Naive thymus-derived CD8-positive, alpha-beta T cell (primary cell): ENCODE data around the gene ZNF346. TPM values are rescaled to one million over a fixed set of nuclear protein-coding genes. Genes with fewer than 3 reads are reported as not detected.
A peak's percentile ranks its signal among the peaks of the same experiment; 100 is the strongest.
"Not testable (repeated sequence)": the region's sequence is repeated elsewhere in the genome, so short reads cannot be mapped to it uniquely, and the experiment has no call there.

Experiments
- ATAC-seq, 2 donors: fragments of 150-1000 bp; cut with Tn5 transposase in 1 of 2; sonication (Bioruptor Pico), chemical (Tn5 transposase) in 1 of 2; 1 replicate in 1 of 2; 2 replicates in 1 of 2; pipeline ENCODE4 v1.10.0; 2021; ENCODE audit warnings: mild to moderate bottlenecking in 2 of 2, moderate library complexity in 2 of 2
- POLR2A ChIA-PET: fragments of 350-600 bp; sonication (Branson Sonifier 250); formaldehyde crosslinking; loops from one replicate; lab custom pipeline; 2021; ENCODE audit warnings: antibody characterized with exemption; lab: Charles Lee
- DNase-seq, 10 donors: peaks; one replicate each; pipeline versions ENCODE4 v3.0.0 to v3.0.0-alpha.2; 2020 to 2022
- H3K27ac Mint-ChIP-seq, 10 donors: one replicate each; pipeline ENCODE4 v1.8.0; 2020 to 2022; ENCODE audit warnings: mild to moderate bottlenecking in 10 of 10, mixed read lengths in 10 of 10, moderate library complexity in 4 of 10, inconsistent platforms in 1 of 10
- H3K27me3 Mint-ChIP-seq, 5 donors: one replicate each; pipeline ENCODE4 v1.8.0; 2021 to 2022; ENCODE audit warnings: mixed read lengths in 5 of 5
- H3K36me3 Mint-ChIP-seq, 3 donors: one replicate each; pipeline ENCODE4 v1.8.0; 2020 to 2022; ENCODE audit warnings: mixed read lengths in 3 of 3, mild to moderate bottlenecking in 2 of 3, inconsistent platforms in 1 of 3
- H3K4me1 Mint-ChIP-seq, 4 donors: one replicate each; pipeline ENCODE4 v1.8.0; 2021 to 2022; ENCODE audit warnings: mixed read lengths in 4 of 4
- H3K4me3 Mint-ChIP-seq, 10 donors: one replicate each; pipeline ENCODE4 v1.8.0; 2020 to 2022; ENCODE audit warnings: mild to moderate bottlenecking in 10 of 10, mixed read lengths in 10 of 10, moderate library complexity in 6 of 10, inconsistent platforms in 1 of 10
- H3K9me3 Mint-ChIP-seq, 9 donors: one replicate each; pipeline ENCODE4 v1.8.0; 2020 to 2022; ENCODE audit warnings: mixed read lengths in 9 of 9, mild to moderate bottlenecking in 3 of 9, inconsistent platforms in 1 of 9, moderate library complexity in 1 of 9
- polyA plus RNA-seq, 3 donors: library from polyadenylated mRNA; unstranded; fragments of 300-500 nt; fragmentation: Illumina TruSeq; gene quantifications; one replicate each; pipeline ENCODE4 v1.2.3, GENCODE V29; 2021
- total RNA-seq, 8 experiments: library from RNA in 2 of 8; stranded (reverse) in 2 of 8; gene quantifications; one replicate each; pipeline ENCODE4 v1.2.3 and lab custom pipeline; 2021 to 2026

Gene ZNF346
- total and polyA plus RNA-seq, 5 experiments from 2014 or later = 9.3 to 30.5 (median 19.5) TPM

- POLR2A ChIA-PET = interaction anchor here (0.7 kb wide), 1 partner anchor 13 kb away, joined by 3 read pairs; no protein-coding TSS in a partner anchor
- Mint-ChIP-seq H3K36me3 (peaks cover 11 to 17% (median 14%) of the 10 kb centered on the region in 3 donors), H3K4me3 (peak overlapping the region in 1 of 10 donors; percentile 20), H3K9me3 (peaks cover 0 to 8% (median 0%) of the 10 kb centered on the region in 9 donors), H3K27me3 (no peaks in the 10 kb centered on the region), H3K27ac (peak overlapping the region in 1 of 10 donors; percentile 39), H3K4me1 (peaks cover 16 to 68% (median 40%) of the 10 kb centered on the region in 4 donors)
- DNase-seq (no peak), ATAC-seq (no peak)
Observed at GRCh38 chr5:176995122-176995490, 27.4 kb upstream of the ZNF346 start.

DNA sequence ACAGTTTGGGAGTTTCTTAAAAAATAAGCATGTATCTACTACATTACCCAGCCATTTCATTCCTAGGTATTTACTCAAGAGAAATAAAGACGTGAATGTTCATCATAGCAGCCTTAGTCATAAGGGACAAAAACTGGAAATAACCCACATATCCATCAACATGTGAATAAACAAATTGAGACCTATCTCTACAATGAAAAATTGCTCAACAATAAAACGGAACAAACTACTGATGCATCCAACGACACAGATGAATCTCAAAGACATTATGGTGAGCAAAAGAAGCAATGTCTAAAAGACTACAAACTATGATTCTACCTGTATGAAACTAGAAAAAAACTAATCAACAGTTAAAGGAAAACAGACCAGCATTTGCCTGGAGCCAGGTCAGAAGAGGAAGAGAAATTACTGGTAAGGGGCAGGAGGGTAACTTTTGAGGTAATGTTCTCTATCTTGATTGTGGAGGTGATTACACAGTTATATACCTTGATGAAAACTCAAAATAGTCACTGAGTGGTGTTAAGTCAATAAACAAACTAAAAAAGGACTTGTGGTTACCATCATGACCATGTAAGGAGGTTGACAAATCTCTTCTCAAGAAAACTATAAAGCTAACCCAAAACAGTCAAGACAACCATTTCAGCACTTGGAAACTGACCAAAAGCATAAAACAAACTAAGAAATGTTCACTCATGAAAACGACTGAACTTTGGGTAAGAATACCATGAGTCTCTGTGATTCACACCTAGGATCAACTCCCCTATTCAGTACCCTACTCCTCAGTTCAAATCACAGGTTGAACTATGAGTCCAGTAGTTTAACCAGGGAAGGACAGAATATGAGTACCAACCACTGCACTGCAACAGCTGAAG is 26.4 kb upstream of the ZNF346 start:
- Mint-ChIP-seq H3K4me1 (peaks cover 17 to 66% (median 45%) of the 10 kb centered on the region in 4 donors), H3K4me3 (peak overlapping the region in 2 of 10 donors; percentile 5 to 26), H3K27me3 (no peaks in the 10 kb centered on the region), H3K9me3 (peaks cover 0 to 8% (median 0%) of the 10 kb centered on the region in 9 donors), H3K36me3 (peaks cover 11 to 24% (median 14%) of the 10 kb centered on the region in 3 donors), H3K27ac (peak overlapping the region in 5 of 10 donors; percentile 4 to 70 (median 60))
- DNase-seq (no peak), ATAC-seq (no peak)
- POLR2A ChIA-PET = interaction anchor here (0.7 to 1.5 kb wide), 2 partner anchors 10 to 12 kb away, joined by 3 to 6 read pairs; partner anchors contain the start of gene UIMC1

DNA sequence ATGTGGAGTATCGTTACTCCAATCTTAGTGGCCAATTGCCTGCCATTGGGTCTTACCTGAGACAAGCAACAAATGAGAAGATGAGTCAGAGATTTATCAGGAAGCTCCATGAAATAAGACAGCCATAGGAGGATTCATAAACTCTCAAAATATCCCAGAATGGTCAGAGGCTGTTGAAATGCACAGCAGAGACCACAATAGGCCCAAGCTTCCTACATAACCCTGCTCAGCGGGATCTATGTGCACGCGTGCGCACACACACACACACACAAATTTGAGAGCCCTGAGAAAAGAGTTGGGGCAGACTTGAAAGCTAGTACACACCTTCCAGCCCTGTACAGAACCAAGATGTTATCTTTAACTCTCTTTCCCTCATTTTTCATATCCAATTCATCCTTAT is 25.7 kb upstream of the ZNF346 start:
- DNase-seq (no peak), ATAC-seq (no peak)
- Mint-ChIP-seq H3K27me3 (no peaks in the 10 kb centered on the region), H3K27ac (peak overlapping the region in 5 of 10 donors; percentile 29 to 70 (median 53)), H3K9me3 (peaks cover 0 to 8% (median 0%) of the 10 kb centered on the region in 9 donors), H3K36me3 (peaks cover 11 to 27% (median 14%) of the 10 kb centered on the region in 3 donors), H3K4me3 (peak overlapping the region in 1 of 10 donors; percentile 15), H3K4me1 (peaks cover 18 to 65% (median 48%) of the 10 kb centered on the region in 4 donors)
- POLR2A ChIA-PET = interaction anchor here (1.5 kb wide), 1 partner anchor 9 kb away, joined by 6 read pairs; the partner anchor contains the start of gene UIMC1

GRCh38 chr5:176998828-176999227 is 23.7 kb upstream of the ZNF346 start:
- Mint-ChIP-seq H3K9me3 (peaks cover 0 to 8% (median 0%) of the 10 kb centered on the region in 9 donors), H3K4me3 (no peak overlapping the region), H3K27ac (no peak overlapping the region), H3K4me1 (peaks cover 20 to 61% (median 53%) of the 10 kb centered on the region in 4 donors), H3K27me3 (no peaks in the 10 kb centered on the region), H3K36me3 (peaks cover 11 to 27% (median 14%) of the 10 kb centered on the region in 3 donors)
- ATAC-seq = no peak
- POLR2A ChIA-PET = no interaction called here
- no peak for DNase-seq

GRCh38 chr5:176999526-176999925 is 23.0 kb upstream of the ZNF346 start:
- not testable (repeated sequence) for ATAC-seq, H3K27ac Mint-ChIP-seq, DNase-seq, H3K4me3 Mint-ChIP-seq, H3K9me3 Mint-ChIP-seq, H3K27me3 Mint-ChIP-seq
- Mint-ChIP-seq H3K36me3 (peaks cover 5 to 25% (median 8%) of the 10 kb centered on the region in 3 donors), H3K4me1 (peaks cover 20 to 68% (median 58%) of the 10 kb centered on the region in 4 donors)
- POLR2A ChIA-PET = interaction anchor here (0.6 kb wide), 1 partner anchor 255 kb away, joined by 3 read pairs; no protein-coding TSS in a partner anchor

DNA sequence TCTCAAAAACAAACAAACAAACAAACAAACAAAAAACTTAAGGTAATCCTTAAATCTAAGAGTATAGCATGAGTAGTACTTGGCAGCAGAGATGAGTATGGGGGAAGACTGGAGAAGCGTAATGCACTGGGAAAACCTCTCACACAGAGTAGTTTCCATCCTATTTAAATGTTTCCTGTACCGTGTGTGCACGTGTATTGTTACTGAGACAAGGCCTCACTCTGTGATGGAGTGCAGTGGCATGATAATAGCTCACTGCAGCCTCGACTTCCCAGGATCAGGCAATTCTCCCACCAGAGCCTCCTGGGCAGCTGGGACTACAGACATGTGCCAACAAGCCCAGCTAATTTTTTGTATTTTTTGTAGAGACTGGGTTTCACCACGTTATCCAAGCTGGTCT is 18.8 kb upstream of the ZNF346 start:
- Mint-ChIP-seq H3K27ac (peak overlapping the region in 2 of 10 donors; percentile 7 to 52), H3K4me3 (peak overlapping the region in 3 of 10 donors; percentile 7 to 65 (median 24)), H3K36me3 (peaks cover 0 to 15% (median 0%) of the 10 kb centered on the region in 3 donors), H3K4me1 (peaks cover 17 to 61% (median 47%) of the 10 kb centered on the region in 4 donors), H3K27me3 (no peaks in the 10 kb centered on the region), H3K9me3 (peaks cover 0 to 4% (median 0%) of the 10 kb centered on the region in 9 donors)
- DNase-seq (no peak), ATAC-seq (no peak)
- POLR2A ChIA-PET = interaction anchor here (2.0 kb wide), 1 partner anchor 19 kb away, joined by 5 read pairs; the partner anchor contains the start of gene ZNF346

DNA sequence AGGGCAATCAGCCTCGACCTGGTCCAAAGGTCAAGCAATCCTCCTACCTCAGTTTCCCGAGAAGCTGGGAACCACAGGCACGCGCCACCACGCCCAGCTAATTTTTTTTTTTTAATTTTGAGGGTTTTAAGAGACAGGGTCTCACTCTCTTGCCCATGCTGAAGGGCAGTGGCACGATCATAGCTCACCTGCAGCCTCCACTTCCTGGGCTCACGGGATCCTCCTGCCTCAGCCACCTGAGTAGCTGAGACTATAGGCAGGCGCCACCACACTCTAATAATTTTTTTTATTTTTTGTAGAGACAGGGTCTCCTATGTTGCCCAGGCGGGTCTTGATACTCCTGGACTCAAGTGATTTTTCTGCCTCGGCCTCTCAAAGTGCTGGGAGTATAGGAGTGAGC is 17.5 kb upstream of the ZNF346 start:
- DNase-seq (no peak), ATAC-seq (no peak)
- Mint-ChIP-seq H3K27me3 (no peaks in the 10 kb centered on the region), H3K4me1 (peaks cover 14 to 52% (median 40%) of the 10 kb centered on the region in 4 donors), H3K36me3 (peaks cover 0 to 14% (median 0%) of the 10 kb centered on the region in 3 donors), H3K4me3 (peak overlapping the region; percentile 91 to 96 (median 94)), H3K9me3 (peaks cover 0 to 4% (median 0%) of the 10 kb centered on the region in 9 donors), H3K27ac (peak overlapping the region in 9 of 10 donors; percentile 13 to 94 (median 90))
- POLR2A ChIA-PET = interaction anchor here (0.8 to 3.3 kb wide), 5 partner anchors 8 to 467 kb away, joined by 3 to 33 read pairs (median 6); partner anchors contain the start of genes RNF44 and ZNF346

DNA sequence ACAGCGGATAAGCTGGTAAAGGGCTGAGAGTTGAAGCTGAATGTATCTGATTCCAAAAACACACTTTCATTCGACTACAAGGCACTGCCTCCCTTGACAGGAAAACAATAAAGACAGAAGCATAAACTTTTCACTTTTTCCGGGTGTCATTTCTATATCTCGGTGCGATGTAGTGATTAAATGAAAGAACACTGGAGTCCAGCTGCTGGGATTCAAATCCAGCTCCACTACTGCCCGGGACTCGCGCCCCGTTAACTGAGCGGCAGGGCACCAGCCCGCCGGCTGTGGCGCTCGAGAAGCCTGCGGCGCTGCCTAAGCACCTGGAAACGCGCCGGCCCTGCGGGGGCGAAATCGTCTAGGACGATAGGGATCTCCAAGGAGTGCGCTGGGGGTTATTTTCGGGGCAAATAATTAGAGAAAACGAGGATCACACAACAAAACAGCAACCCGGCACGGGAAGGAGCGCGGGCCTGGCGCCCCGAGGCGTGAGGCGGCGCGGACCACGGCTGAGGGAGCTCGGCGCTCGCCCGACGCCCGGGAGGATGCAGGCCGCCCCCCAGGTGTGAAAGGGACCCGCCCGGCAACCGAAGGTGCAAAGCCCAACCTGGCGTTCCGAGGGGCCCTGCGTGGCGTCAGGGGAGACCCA is 16.8 kb upstream of the ZNF346 start:
- Mint-ChIP-seq H3K9me3 (peaks cover 0 to 4% (median 0%) of the 10 kb centered on the region in 9 donors), H3K4me1 (peaks cover 14 to 44% (median 39%) of the 10 kb centered on the region in 4 donors), H3K27me3 (no peaks in the 10 kb centered on the region), H3K27ac (peak overlapping the region; percentile 82 to 95 (median 92)), H3K4me3 (peak overlapping the region; percentile 91 to 96 (median 94)), H3K36me3 (peaks cover 0 to 7% (median 0%) of the 10 kb centered on the region in 3 donors)
- POLR2A ChIA-PET = interaction anchor here (0.6 to 3.3 kb wide), 9 partner anchors 9 to 468 kb away, joined by 3 to 33 read pairs (median 4); partner anchors contain the start of genes RNF44 and ZNF346
- peak; percentile 63 to 72 for ATAC-seq
- DNase-seq = peak; percentile 34 to 73 (median 58)

- POLR2A ChIA-PET = interaction anchor here (0.6 to 3.3 kb wide), 9 partner anchors 9 to 469 kb away, joined by 3 to 33 read pairs (median 5); partner anchors contain the start of genes RNF44 and ZNF346
- H3K27me3 Mint-ChIP-seq = no peaks in the 10 kb centered on the region
- peak; percentile 80 to 81 for ATAC-seq
- peaks cover 0 to 1% (median 0%) of the 10 kb centered on the region in 3 donors for H3K36me3 Mint-ChIP-seq
- H3K9me3 Mint-ChIP-seq = peaks cover 0 to 4% (median 0%) of the 10 kb centered on the region in 9 donors
- H3K4me3 Mint-ChIP-seq = peak within 1 kb of the TSS; percentile 91 to 96 (median 94)
- peaks cover 13 to 38% (median 35%) of the 10 kb centered on the region in 4 donors for H3K4me1 Mint-ChIP-seq
- peak within 1 kb of the TSS; percentile 90 to 96 (median 94) for H3K27ac Mint-ChIP-seq
- DNase-seq = peak; percentile 83 to 94 (median 92)
Observed at GRCh38 chr5:177006265-177006972, 16.1 kb upstream of the ZNF346 start, which contains the start of gene UIMC1. UIMC1 (minus strand) TSS chr5:177006779; CDS start chr5:176982615, 24,164 bp downstream.

GRCh38 chr5:177008716-177009115 is 13.8 kb upstream of the ZNF346 start:
- Mint-ChIP-seq H3K4me3 (peak overlapping the region in 3 of 10 donors; percentile 18 to 84 (median 44)), H3K36me3 (peaks cover 0 to 2% (median 0%) of the 10 kb centered on the region in 3 donors), H3K4me1 (peaks cover 10 to 28% (median 26%) of the 10 kb centered on the region in 4 donors), H3K9me3 (peaks cover 0 to 4% (median 0%) of the 10 kb centered on the region in 9 donors), H3K27me3 (no peaks in the 10 kb centered on the region), H3K27ac (no peak overlapping the region)
- POLR2A ChIA-PET = no interaction called here
- DNase-seq (no peak), ATAC-seq (no peak)

DNA sequence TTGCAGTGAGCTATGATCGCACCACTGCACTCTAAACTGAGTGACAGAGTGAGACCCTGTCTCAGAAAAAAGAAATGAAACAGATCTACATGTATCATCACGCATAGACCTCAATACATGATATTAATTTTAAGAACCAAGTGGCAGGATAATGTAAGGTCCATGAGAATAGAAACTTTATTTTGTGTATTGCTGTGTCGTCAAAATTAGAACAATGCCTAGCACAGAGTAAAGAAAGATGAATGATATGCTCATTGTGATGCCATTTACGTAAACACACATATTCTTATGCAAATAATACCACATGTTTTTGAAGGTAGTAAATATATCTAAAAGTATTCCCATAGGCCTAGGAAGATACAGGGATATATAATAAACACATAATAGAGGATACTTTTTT is 12.3 kb upstream of the ZNF346 start:
- peaks cover 0 to 4% (median 0%) of the 10 kb centered on the region in 9 donors for H3K9me3 Mint-ChIP-seq
- peaks cover 10 to 15% (median 13%) of the 10 kb centered on the region in 4 donors for H3K4me1 Mint-ChIP-seq
- H3K27me3 Mint-ChIP-seq = no peaks in the 10 kb centered on the region
- ATAC-seq (no peak), DNase-seq (no peak)
- H3K4me3 Mint-ChIP-seq = no peak overlapping the region
- H3K36me3 Mint-ChIP-seq = peaks cover 0 to 2% (median 0%) of the 10 kb centered on the region in 3 donors
- POLR2A ChIA-PET = no interaction called here
- no peak overlapping the region for H3K27ac Mint-ChIP-seq
